Epidermal melanocyte (primary cell): ENCODE results near the gene NUAK1.
"Not testable (repeated sequence)": the region's sequence is repeated elsewhere in the genome, so short reads cannot be mapped to it uniquely, and the experiment has no call there.

Source experiments
- DNase-seq: peaks from one replicate; pipeline ENCODE4 v3.0.0; 2011; ENCODE audit warnings: low spot score; ENCODE audit not compliant: insufficient read length

NUAK1 gene

GRCh38 chr12:106033161-106033675 lies 105.5 kb downstream of the NUAK1 start:
- no peak for DNase-seq

GRCh38 chr12:106032623-106032925 lies 106.2 kb downstream of the NUAK1 start:
- no peak for DNase-seq

- DNase-seq, result no peak
These were observed 106.8 kb downstream of the NUAK1 start for GRCh38 chr12:106031761-106032622.

- DNase-seq, result peak; percentile 42
These were observed 108.3 kb downstream of the NUAK1 start for GRCh38 chr12:106030210-106031071.

GRCh38 chr12:106029532-106029931 lies 109.2 kb downstream of the NUAK1 start:
- DNase-seq, result no peak

GRCh38 chr12:106027911-106028310 lies 110.8 kb downstream of the NUAK1 start:
- DNase-seq, result no peak

GRCh38 chr12:106027286-106027685 lies 111.5 kb downstream of the NUAK1 start:
- DNase-seq, result no peak

- DNase-seq, result no peak
These were observed 113.6 kb downstream of the NUAK1 start for GRCh38 chr12:106025129-106025528.

GRCh38 chr12:106023039-106023438 lies 115.7 kb downstream of the NUAK1 start:
- DNase-seq, result no peak

GRCh38 chr12:106022568-106023012 lies 116.2 kb downstream of the NUAK1 start:
- no peak for DNase-seq

- DNase-seq, result no peak
These were observed 117.2 kb downstream of the NUAK1 start for GRCh38 chr12:106021516-106021915.

- DNase-seq, result no peak
These were observed 118.0 kb downstream of the NUAK1 start for GRCh38 chr12:106020736-106021135.

GRCh38 chr12:106019144-106019543 lies 119.6 kb downstream of the NUAK1 start:
- DNase-seq, result no peak

GRCh38 chr12:106018286-106018685 lies 120.5 kb downstream of the NUAK1 start:
- DNase-seq, result no peak

GRCh38 chr12:106016601-106017278 lies 122.0 kb downstream of the NUAK1 start:
- DNase-seq, result not testable (repeated sequence)

GRCh38 chr12:106015646-106016045 lies 123.1 kb downstream of the NUAK1 start:
- DNase-seq, result no peak

- DNase-seq, result no peak
These were observed 124.8 kb downstream of the NUAK1 start for GRCh38 chr12:106013941-106014340.
